Measurements from ENCODE around the gene RASD1. TPM values are rescaled to one million over a fixed set of nuclear protein-coding genes. Genes with fewer than 3 reads are reported as not detected.

Gene RASD1
- total and polyA plus RNA-seq, 2 experiments from 2014 or later, result 3.6 to 3.7 TPM

DNA sequence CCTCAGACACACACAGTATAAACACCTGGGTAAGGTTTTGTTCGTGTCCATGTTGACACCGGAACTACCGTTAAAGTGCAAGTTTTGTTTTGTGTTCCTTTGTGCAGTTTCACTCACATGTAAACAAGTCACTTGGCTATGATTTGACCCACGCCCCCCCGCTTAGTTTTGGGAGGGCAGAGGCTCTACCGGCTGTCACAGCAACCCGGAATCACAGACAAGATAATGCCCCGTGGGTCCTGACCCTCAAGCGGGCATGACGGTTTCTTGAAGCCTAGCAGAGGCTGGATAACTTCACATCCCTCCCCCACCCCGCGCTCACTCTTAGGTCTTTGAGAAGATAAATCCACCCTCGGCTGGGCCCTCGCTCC, 1.7 kb downstream of the RASD1 start (continued):
- TF ChIP-seq, protein P1, sequence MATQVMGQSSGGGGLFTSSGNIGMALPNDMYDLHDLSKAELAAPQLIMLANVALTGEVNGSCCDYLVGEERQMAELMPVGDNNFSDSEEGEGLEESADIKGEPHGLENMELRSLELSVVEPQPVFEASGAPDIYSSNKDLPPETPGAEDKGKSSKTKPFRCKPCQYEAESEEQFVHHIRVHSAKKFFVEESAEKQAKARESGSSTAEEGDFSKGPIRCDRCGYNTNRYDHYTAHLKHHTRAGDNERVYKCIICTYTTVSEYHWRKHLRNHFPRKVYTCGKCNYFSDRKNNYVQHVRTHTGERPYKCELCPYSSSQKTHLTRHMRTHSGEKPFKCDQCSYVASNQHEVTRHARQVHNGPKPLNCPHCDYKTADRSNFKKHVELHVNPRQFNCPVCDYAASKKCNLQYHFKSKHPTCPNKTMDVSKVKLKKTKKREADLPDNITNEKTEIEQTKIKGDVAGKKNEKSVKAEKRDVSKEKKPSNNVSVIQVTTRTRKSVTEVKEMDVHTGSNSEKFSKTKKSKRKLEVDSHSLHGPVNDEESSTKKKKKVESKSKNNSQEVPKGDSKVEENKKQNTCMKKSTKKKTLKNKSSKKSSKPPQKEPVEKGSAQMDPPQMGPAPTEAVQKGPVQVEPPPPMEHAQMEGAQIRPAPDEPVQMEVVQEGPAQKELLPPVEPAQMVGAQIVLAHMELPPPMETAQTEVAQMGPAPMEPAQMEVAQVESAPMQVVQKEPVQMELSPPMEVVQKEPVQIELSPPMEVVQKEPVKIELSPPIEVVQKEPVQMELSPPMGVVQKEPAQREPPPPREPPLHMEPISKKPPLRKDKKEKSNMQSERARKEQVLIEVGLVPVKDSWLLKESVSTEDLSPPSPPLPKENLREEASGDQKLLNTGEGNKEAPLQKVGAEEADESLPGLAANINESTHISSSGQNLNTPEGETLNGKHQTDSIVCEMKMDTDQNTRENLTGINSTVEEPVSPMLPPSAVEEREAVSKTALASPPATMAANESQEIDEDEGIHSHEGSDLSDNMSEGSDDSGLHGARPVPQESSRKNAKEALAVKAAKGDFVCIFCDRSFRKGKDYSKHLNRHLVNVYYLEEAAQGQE (IDR thresholded peaks at IDR 0.05; ENCODE audit: unreplicated experiment), result no peak
- TF ChIP-seq, protein P2, sequence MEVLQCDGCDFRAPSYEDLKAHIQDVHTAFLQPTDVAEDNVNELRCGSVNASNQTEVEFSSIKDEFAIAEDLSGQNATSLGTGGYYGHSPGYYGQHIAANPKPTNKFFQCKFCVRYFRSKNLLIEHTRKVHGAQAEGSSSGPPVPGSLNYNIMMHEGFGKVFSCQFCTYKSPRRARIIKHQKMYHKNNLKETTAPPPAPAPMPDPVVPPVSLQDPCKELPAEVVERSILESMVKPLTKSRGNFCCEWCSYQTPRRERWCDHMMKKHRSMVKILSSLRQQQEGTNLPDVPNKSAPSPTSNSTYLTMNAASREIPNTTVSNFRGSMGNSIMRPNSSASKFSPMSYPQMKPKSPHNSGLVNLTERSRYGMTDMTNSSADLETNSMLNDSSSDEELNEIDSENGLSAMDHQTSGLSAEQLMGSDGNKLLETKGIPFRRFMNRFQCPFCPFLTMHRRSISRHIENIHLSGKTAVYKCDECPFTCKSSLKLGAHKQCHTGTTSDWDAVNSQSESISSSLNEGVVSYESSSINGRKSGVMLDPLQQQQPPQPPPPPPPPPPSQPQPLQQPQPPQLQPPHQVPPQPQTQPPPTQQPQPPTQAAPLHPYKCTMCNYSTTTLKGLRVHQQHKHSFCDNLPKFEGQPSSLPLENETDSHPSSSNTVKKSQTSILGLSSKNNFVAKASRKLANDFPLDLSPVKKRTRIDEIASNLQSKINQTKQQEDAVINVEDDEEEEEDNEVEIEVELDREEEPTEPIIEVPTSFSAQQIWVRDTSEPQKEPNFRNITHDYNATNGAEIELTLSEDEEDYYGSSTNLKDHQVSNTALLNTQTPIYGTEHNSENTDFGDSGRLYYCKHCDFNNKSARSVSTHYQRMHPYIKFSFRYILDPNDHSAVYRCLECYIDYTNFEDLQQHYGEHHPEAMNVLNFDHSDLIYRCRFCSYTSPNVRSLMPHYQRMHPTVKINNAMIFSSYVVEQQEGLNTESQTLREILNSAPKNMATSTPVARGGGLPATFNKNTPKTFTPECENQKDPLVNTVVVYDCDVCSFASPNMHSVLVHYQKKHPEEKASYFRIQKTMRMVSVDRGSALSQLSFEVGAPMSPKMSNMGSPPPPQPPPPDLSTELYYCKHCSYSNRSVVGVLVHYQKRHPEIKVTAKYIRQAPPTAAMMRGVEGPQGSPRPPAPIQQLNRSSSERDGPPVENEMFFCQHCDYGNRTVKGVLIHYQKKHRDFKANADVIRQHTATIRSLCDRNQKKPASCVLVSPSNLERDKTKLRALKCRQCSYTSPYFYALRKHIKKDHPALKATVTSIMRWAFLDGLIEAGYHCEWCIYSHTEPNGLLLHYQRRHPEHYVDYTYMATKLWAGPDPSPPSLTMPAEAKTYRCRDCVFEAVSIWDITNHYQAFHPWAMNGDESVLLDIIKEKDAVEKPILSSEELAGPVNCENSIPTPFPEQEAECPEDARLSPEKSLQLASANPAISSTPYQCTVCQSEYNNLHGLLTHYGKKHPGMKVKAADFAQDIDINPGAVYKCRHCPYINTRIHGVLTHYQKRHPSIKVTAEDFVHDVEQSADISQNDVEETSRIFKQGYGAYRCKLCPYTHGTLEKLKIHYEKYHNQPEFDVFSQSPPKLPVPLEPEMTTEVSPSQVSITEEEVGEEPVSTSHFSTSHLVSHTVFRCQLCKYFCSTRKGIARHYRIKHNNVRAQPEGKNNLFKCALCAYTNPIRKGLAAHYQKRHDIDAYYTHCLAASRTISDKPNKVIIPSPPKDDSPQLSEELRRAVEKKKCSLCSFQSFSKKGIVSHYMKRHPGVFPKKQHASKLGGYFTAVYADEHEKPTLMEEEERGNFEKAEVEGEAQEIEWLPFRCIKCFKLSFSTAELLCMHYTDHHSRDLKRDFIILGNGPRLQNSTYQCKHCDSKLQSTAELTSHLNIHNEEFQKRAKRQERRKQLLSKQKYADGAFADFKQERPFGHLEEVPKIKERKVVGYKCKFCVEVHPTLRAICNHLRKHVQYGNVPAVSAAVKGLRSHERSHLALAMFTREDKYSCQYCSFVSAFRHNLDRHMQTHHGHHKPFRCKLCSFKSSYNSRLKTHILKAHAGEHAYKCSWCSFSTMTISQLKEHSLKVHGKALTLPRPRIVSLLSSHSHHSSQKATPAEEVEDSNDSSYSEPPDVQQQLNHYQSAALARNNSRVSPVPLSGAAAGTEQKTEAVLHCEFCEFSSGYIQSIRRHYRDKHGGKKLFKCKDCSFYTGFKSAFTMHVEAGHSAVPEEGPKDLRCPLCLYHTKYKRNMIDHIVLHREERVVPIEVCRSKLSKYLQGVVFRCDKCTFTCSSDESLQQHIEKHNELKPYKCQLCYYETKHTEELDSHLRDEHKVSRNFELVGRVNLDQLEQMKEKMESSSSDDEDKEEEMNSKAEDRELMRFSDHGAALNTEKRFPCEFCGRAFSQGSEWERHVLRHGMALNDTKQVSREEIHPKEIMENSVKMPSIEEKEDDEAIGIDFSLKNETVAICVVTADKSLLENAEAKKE (CRISPR knock-in tag; IDR thresholded peaks at IDR 0.05), result no peak
- TF ChIP-seq NANOG (IDR thresholded peaks at IDR 0.05; ENCODE audit: borderline replicate concordance) (no peak), EZH2 (IDR thresholded peaks at IDR 0.05; ENCODE audit: low read depth, unreplicated experiment) (no peak), ZNF331 (CRISPR knock-in tag; IDR thresholded peaks at IDR 0.05; ENCODE audit: low read depth) (no peak), CREB1 (CRISPR knock-in tag; IDR thresholded peaks at IDR 0.05; ENCODE audit: low read depth) (no peak)
